Skeletal muscle cell (primary cell): ENCODE data around the gene SUPT6H.
"Not testable (repeated sequence)": the region's sequence is repeated elsewhere in the genome, so short reads cannot be mapped to it uniquely, and the experiment has no call there.

Experiments
- DNase-seq: peaks from one replicate; pipeline ENCODE4 v3.0.0-alpha.2; 2010; ENCODE audit warnings: low read depth
- H3K4me3 ChIP-seq: 2 replicates; pipeline ENCODE4 v1.5.1; 2011; ENCODE audit warnings: low read depth, mild to moderate bottlenecking, control low read depth, low read length, moderate library complexity

SUPT6H gene

GRCh38 chr17:28645576-28645939 lies 16.4 kb upstream of the SUPT6H start:
- H3K4me3 ChIP-seq: peak overlapping the region; percentile 90
- no peak for DNase-seq

GRCh38 chr17:28646039-28646754 lies 15.8 kb upstream of the SUPT6H start:
- H3K4me3 ChIP-seq: no peak overlapping the region
- DNase-seq: no peak

- no peak for DNase-seq
- no peak overlapping the region for H3K4me3 ChIP-seq
Observed at GRCh38 chr17:28648698-28649097, 13.3 kb upstream of the SUPT6H start.

GRCh38 chr17:28655160-28655559 lies 6.8 kb upstream of the SUPT6H start:
- DNase-seq: no peak
- no peak overlapping the region for H3K4me3 ChIP-seq

GRCh38 chr17:28657756-28658155 lies 4.2 kb upstream of the SUPT6H start:
- no peak overlapping the region for H3K4me3 ChIP-seq
- DNase-seq: no peak

DNA sequence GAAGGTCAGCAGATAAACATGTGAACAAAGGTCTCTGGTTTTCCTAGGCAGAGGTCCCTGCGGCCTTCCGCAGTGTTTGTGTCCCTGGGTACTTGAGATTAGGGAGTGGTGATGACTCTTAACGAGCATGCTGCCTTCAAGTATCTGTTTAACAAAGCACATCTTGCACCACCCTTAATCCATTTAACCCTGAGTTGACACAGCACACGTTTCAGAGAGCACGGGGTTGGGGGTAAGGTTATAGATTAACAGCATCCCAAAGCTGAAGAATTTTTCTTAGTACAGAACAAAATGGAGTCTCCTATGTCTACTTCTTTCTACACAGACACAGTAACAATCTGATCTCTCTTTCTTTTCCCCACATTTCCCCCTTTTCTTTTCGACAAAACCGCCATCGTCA lies 3.7 kb upstream of the SUPT6H start:
- not testable (repeated sequence) for DNase-seq, H3K4me3 ChIP-seq

DNA sequence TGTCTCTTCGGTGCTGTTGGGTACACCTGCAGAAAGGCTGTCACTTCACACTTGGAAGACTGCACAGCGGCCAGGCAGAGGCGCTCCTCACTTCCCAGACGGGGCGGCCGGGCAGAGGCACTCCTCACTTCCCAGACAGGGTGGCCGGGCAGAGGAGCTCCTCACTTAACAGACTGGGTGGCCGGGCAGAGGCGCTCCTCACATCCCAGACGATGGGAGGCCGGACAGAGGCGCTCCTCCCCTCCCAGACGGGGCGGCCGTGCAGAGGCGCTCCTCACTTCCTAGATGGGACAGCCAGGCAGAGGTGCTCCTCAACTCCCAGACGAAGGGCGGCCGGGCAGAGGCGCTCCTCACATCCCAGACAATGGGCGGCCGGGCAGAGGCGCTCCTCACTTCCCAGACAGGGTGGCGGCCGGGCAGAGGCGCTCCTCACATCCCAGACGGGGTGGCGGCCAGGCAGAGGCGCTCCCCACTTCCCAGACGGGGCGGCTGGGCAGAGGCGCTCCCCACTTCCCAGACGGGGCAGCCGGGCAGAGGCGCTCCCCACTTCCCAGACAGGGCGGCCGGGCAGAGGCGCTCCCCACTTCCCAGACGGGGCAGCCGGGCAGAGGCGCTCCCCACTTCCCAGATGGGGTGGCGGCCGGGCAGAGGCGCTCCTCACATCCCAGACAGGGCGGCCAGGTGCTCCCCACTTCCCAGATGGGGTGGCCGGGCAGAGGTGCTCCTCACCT lies 3.1 kb upstream of the SUPT6H start:
- not testable (repeated sequence) for DNase-seq, H3K4me3 ChIP-seq

DNA sequence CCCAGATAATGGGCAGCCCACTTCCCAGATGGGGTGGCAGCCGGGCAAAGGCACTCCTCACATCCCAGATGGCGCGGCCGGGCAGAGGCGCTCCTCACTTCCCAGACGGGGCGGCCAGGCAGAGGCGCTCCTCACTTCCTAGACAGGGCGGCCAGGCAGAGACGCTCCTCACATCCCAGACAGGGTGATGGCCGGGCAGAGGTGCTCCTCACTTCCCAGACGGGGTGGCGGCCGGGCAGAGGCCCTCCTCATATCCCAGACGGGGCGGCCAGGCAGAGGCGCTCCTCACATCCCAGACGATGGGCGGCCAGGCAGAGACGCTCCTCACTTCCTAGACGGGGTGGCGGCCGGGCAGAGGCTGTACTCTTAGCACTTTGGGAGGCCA lies 2.5 kb upstream of the SUPT6H start:
- not testable (repeated sequence) for DNase-seq

GRCh38 chr17:28662527-28662829 lies 473 bp downstream of the SUPT6H start:
- no peak for DNase-seq
- H3K4me3 ChIP-seq: peak overlapping the region; percentile 98

More for the DNA sequence above, 2.5 kb upstream of the SUPT6H start:
- not testable (repeated sequence) for H3K4me3 ChIP-seq

GRCh38 chr17:28663723-28664122 lies 1.7 kb downstream of the SUPT6H start:
- no peak overlapping the region for H3K4me3 ChIP-seq

DNA sequence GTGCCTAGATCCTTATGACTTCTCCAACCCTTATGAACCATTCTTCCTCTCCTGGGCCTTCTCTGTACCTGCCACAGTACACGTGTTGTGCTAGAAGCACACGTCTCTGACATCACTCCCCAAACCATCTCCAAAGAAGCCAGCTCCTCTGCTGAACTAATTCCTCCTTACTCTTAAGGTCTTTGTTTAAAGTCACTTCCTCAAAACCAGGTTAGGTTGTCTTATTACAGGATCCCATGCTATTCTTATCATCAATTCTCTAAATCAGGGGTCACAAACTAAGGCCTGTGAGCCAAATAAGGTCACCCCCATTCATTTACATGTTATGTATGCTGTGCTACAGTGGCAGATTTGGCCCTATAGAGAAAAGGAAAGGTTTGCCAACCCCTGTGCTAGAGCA lies 4.0 kb downstream of the SUPT6H start:
- no peak for DNase-seq
- no peak overlapping the region for H3K4me3 ChIP-seq

More at GRCh38 chr17:28663723-28664122, 1.7 kb downstream of the SUPT6H start:
- DNase-seq: no peak

GRCh38 chr17:28667870-28668269 lies 5.9 kb downstream of the SUPT6H start:
- H3K4me3 ChIP-seq: no peak overlapping the region
- DNase-seq: no peak

GRCh38 chr17:28669918-28670317 lies 7.9 kb downstream of the SUPT6H start:
- H3K4me3 ChIP-seq: no peak overlapping the region
- no peak for DNase-seq

DNA sequence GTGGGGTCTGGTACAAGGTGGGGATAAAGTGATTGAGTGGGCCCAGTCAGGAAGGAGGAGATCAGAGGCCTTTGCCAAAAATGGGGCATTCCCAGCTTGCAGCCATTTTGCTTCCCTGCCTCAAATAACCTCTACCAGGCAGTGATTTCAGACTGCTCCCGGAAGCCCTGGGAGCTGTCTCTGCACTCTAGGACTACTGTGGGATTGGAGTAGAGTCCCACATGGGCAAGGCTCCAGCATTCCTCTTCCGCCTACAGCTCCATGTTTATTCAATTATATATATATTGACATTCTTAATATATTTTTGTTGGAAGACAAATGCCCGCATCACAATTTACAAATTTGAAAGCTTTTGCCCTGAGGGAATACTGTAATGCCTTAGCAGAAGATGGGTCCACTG lies 13.5 kb downstream of the SUPT6H start:
- DNase-seq: no peak
- H3K4me3 ChIP-seq: no peak overlapping the region

DNA sequence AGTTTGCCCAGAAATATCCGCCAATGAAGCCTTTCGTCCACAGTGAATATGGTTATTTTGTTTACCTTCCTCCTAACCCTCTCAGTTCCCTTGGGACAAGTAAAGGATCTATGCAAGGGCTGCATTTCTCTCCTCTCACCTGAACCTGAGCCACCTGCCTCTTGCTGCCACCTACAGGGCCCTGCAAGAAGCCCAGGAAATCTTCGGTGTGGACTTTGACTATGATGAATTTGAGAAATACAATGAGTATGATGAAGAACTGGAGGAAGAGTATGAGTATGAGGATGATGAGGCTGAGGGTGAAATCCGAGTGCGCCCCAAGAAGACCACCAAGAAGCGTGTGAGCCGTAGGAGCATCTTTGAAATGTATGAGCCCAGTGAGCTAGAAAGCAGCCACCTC lies 14.0 kb downstream of the SUPT6H start:
- DNase-seq: no peak
- H3K4me3 ChIP-seq: no peak overlapping the region

- DNase-seq: no peak
Observed at GRCh38 chr17:28682655-28683054, 20.6 kb downstream of the SUPT6H start.

DNA sequence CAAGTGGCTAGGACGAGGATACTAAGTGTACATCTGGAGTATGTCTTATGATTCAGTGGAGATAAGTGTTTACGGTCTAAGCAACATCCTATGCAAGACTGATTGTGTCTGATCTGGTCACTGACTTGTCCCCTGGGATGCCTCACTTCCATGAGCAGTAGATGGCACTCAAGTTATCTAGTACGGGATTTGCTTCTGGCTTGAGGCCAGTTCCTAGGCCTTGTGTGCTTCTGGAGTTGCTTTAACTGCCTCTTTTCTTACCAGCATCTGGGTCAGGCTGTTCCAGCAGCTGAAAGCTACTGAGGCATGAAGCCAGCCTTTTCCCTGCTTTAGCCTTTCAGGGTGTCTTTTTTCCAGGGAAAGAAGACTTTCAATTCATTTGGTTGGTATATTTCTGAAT lies 23.0 kb downstream of the SUPT6H start:
- no peak overlapping the region for H3K4me3 ChIP-seq
- no peak for DNase-seq

More at GRCh38 chr17:28682655-28683054, 20.6 kb downstream of the SUPT6H start:
- no peak overlapping the region for H3K4me3 ChIP-seq

GRCh38 chr17:28685366-28685765 lies 23.4 kb downstream of the SUPT6H start:
- H3K4me3 ChIP-seq: no peak overlapping the region
- DNase-seq: no peak

DNA sequence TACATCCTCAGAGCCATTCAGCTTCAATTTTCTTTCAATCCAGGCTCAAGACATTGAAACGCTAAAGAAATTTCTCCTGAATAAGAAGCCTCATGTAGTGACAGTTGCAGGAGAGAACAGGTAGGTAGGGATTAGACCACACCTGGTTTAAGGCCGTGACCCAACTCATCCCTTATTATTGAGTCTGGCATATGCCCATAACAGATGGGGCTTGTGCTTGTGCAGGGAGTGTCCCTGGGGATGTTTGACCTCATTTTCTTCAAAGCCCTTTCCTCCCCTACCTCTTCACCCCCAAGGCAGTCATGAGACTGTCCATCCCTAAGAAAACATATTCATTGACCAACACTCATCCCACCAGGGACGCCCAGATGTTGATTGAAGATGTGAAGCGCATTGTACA lies 24.3 kb downstream of the SUPT6H start:
- no peak for DNase-seq
- H3K4me3 ChIP-seq: no peak overlapping the region

GRCh38 chr17:28688481-28688880 lies 26.5 kb downstream of the SUPT6H start:
- no peak for DNase-seq
- H3K4me3 ChIP-seq: no peak overlapping the region

GRCh38 chr17:28689011-28689410 lies 27.0 kb downstream of the SUPT6H start:
- H3K4me3 ChIP-seq: no peak overlapping the region
- DNase-seq: no peak
